Mesodermal cell (in vitro differentiated cells): Measurements from ENCODE around the gene B3GNT3.
A peak's percentile ranks its signal among the peaks of the same experiment; 100 is the strongest.

Source experiments
- H3K27ac ChIP-seq: 2 replicates; pipeline ENCODE4 v1.7.0; 2013; ENCODE audit warnings: mild to moderate bottlenecking, low read depth, low read length, moderate library complexity; ENCODE audit not compliant: severe bottlenecking
- H3K36me3 ChIP-seq: 2 replicates; pipeline ENCODE4 v1.7.1; 2013; ENCODE audit warnings: mild to moderate bottlenecking, low read length, moderate library complexity; ENCODE audit not compliant: control insufficient read depth, insufficient read depth
- H3K4me1 ChIP-seq: one replicate; pipeline ENCODE4 v1.7.1; 2013; ENCODE audit warnings: mild to moderate bottlenecking, low read length; ENCODE audit not compliant: insufficient read depth, control insufficient read depth, poor library complexity, severe bottlenecking
- H3K4me3 ChIP-seq: 2 replicates; pipeline ENCODE4 v1.7.0; 2013; ENCODE audit warnings: low read length, control low read depth, mild to moderate bottlenecking; ENCODE audit not compliant: insufficient read depth, poor library complexity, severe bottlenecking; ENCODE audit errors: extremely low read depth
- H3K9me3 ChIP-seq: 2 replicates; pipeline ENCODE4 v1.7.1; 2013; ENCODE audit warnings: mild to moderate bottlenecking, low read length, moderate library complexity; ENCODE audit not compliant: control insufficient read depth
- WGBS, 2 experiments: methylation state at CpG; one replicate each; pipeline ENCODE4 v1.1.5; 2013; ENCODE audit warnings: missing lambda C conversion rate in 2 of 2; ENCODE audit not compliant: insufficient coverage in 2 of 2; 5-methylcytosine and 5-hydroxymethylcytosine counted together

B3GNT3 gene

DNA sequence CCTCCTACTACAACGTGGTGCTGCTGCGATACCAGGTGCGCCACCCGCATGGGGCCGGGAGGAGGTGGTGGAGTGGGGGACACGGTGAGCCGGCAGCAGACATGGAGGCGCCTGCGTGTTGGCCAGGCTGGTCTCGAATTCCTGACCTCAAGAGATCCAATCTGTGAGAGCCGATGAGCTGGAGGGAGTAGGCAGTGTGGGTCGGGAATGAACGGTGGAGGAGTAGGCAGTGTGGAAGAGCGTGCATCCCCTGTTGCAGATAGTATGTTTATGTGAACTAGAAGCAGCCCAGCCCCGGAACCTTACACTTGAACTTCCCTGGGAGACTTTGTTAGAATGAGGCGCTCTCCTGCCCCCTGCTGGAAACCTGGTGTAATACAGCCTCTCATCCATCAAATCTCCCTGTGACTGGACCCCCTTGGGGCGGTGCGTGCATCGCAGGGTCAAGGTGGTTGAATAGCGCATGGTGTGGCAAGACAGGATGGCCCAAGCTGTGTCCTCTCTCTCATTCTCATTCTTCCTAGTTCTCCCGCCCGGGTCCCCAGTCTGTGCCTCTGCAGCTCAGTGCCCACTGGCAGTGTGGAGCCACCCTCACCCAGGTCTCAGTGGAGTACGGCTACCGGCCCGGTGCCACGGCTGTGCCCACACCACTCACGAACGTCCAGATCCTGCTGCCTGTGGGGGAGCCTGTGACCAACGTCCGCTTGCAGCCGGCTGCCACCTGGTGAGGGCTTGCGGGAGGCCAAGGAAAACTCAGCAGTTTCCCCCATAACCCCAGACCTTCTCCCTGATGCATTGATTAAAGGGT lies 10.5 kb upstream of the B3GNT3 start:
- Histone ChIP-seq H3K27ac (no peak overlapping the region), H3K36me3 (no peaks in the 10 kb centered on the region), H3K9me3 (no peaks in the 10 kb centered on the region), H3K4me3 (no peak overlapping the region), H3K4me1 (no peaks in the 10 kb centered on the region)
- WGBS, 2 experiments = 76% methylated on average over 28 to 31 of the region's 32 CpGs

- WGBS, 2 experiments = 89 to 91% methylated on average over 8 to 13 of the region's 14 CpGs
Observed at GRCh38 chr19:17787274-17787913, 7.5 kb upstream of the B3GNT3 start.

GRCh38 chr19:17788632-17789031 lies 6.3 kb upstream of the B3GNT3 start:
- no peak overlapping the region for H3K4me3 ChIP-seq
- H3K27ac ChIP-seq = no peak overlapping the region
- peaks cover 4% of the 10 kb centered on the region for H3K4me1 ChIP-seq
- no CpG with 5 or more reads among the region's 2 CpGs for WGBS, 2 experiments
- H3K9me3 ChIP-seq = no peaks in the 10 kb centered on the region
- H3K36me3 ChIP-seq = no peaks in the 10 kb centered on the region

More at GRCh38 chr19:17787274-17787913, 7.5 kb upstream of the B3GNT3 start:
- H3K36me3 ChIP-seq = no peaks in the 10 kb centered on the region
- no peaks in the 10 kb centered on the region for H3K9me3 ChIP-seq
- no peak overlapping the region for H3K27ac ChIP-seq
- H3K4me1 ChIP-seq = peaks cover 4% of the 10 kb centered on the region
- H3K4me3 ChIP-seq = no peak overlapping the region

DNA sequence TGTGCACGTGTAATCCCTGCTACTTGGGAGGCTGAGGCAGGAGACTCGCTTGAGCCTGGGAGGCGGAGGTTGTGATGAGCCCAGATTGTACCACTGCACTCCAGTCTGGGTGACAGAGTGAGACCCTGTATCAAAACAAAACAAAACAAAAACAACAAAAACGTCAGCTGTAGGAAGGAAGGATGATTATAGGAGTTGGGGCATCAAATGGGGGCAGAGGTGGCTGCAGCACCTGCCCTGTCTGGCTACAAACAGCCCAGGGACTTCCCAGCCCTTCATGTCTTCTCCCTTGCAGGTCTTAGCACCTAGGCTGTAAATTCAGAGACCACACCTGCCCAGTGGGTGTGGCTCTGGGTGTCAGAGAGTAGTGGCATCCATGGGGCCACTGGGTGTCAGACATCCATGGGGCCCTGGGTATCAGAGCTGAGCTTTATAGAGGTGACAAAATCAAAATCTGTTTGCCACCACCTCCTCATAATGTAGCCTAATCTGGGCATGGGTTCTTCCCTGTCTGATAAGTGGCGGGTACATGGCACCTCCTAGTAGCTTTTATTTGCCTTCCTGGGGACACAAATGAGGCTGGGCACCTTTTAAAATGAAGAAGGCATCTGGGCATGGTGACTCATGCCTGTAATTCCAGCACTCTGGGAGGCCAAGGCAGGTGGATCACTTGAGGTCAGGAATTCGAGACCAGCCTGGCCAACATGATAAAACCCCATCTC lies 4.7 kb upstream of the B3GNT3 start:
- peaks cover 7% of the 10 kb centered on the region for H3K4me1 ChIP-seq
- no peaks in the 10 kb centered on the region for H3K9me3 ChIP-seq
- WGBS, 2 experiments = 87 to 95% methylated on average over 4 of the region's 6 CpGs
- H3K4me3 ChIP-seq = no peak overlapping the region
- H3K36me3 ChIP-seq = no peaks in the 10 kb centered on the region
- H3K27ac ChIP-seq = no peak overlapping the region

DNA sequence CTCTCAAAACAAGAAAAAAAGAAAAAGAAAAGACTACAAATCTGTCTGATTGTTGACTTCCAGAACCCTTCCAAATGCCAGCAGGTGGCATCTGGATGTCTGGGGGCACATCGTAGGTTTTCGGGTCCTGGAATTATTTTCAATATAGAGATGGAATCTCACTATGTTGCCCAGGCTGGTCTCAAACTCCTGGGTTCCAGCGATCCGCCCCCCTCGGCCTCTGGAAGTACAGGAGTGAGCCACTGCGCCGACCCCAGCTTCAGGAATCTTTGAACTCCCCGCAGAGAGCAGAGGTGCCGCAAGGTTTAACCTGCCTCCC lies 567 bp upstream of the B3GNT3 start:
- H3K4me3 ChIP-seq = no peak overlapping the region
- no peak overlapping the region for H3K27ac ChIP-seq
- 70 to 77% methylated on average over 8 to 9 of the region's 9 CpGs for WGBS, 2 experiments
- no peaks in the 10 kb centered on the region for H3K9me3 ChIP-seq
- peaks cover 7% of the 10 kb centered on the region for H3K4me1 ChIP-seq
- no peaks in the 10 kb centered on the region for H3K36me3 ChIP-seq

DNA sequence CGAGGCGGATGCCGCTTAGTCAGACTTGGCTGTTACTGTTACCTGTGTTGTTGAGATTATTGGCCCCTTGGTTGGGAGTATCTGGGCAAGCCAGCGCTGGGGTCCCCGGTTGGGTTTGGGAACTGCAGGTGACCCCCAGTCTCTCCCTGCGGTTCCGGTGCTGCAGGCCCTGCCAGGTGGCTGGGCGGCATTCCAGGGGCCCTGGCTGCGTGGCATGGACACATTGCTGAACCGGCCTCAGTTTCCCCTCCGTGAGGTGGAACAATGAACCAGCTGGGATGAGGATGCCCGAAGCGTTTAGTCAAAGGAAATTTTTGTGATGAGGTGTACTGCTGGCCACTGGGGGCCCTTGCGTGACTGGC lies 538 bp downstream of the B3GNT3 start:
- Histone ChIP-seq H3K27ac (no peak overlapping the region), H3K36me3 (no peaks in the 10 kb centered on the region), H3K9me3 (no peaks in the 10 kb centered on the region), H3K4me3 (peak overlapping the region; percentile 18), H3K4me1 (peaks cover 7% of the 10 kb centered on the region)
- 49 to 63% methylated on average over 11 to 14 of the region's 14 CpGs for WGBS, 2 experiments

- WGBS, 2 experiments = 75 to 84% methylated on average over 4 to 5 of the region's 6 CpGs
- Histone ChIP-seq H3K27ac (no peak overlapping the region), H3K4me3 (no peak overlapping the region), H3K36me3 (no peaks in the 10 kb centered on the region), H3K9me3 (no peaks in the 10 kb centered on the region), H3K4me1 (peaks cover 7% of the 10 kb centered on the region)
Observed at GRCh38 chr19:17796013-17796837, 1.3 kb downstream of the B3GNT3 start.

GRCh38 chr19:17796838-17797423 lies 2.0 kb downstream of the B3GNT3 start:
- Histone ChIP-seq H3K36me3 (no peaks in the 10 kb centered on the region), H3K9me3 (no peaks in the 10 kb centered on the region), H3K4me3 (no peak overlapping the region), H3K4me1 (peaks cover 3% of the 10 kb centered on the region), H3K27ac (no peak overlapping the region)
- 86 to 89% methylated on average over 1 of the region's 1 CpG for WGBS, 2 experiments

- 80 to 81% methylated on average over 7 to 10 of the region's 11 CpGs for WGBS, 2 experiments
- Histone ChIP-seq H3K4me3 (no peak overlapping the region), H3K36me3 (no peaks in the 10 kb centered on the region), H3K27ac (no peak overlapping the region), H3K9me3 (no peaks in the 10 kb centered on the region), H3K4me1 (peaks cover 3% of the 10 kb centered on the region)
Observed at GRCh38 chr19:17797424-17798201, 2.7 kb downstream of the B3GNT3 start.
